Gastroesophageal sphincter (tissue), 4 donors: Measurements from ENCODE around the gene RILPL2. TPM values are rescaled to one million over a fixed set of nuclear protein-coding genes. Genes with fewer than 3 reads are reported as not detected.
"Not testable (repeated sequence)": the region's sequence is repeated elsewhere in the genome, so short reads cannot be mapped to it uniquely, and the experiment has no call there.

ENCODE experiments used
- ATAC-seq: fragments of 150-250 bp; one replicate; pipeline ENCODE4 v1.9.1; 2016; ENCODE audit warnings: mild to moderate bottlenecking, moderate library complexity
- H3K27ac ChIP-seq, 4 donors: fragments of 200-600 bp; sonication (generic) in 3 of 4; 1 replicate in 3 of 4; 2 replicates in 1 of 4; pipeline ENCODE4 v1.5.1; 2016 to 2019
- H3K27me3 ChIP-seq: fragments of 200-600 bp; sonication (generic); one replicate; pipeline ENCODE4 v1.5.1; 2019
- H3K36me3 ChIP-seq, 2 donors: fragments of 200-600 bp; sonication (generic); one replicate each; pipeline ENCODE4 v1.5.1; 2019; ENCODE audit warnings: control low read depth in 1 of 2
- H3K4me1 ChIP-seq, 3 donors: fragments of 200-600 bp; sonication (generic); 1 replicate in 2 of 3; 2 replicates in 1 of 3; pipeline ENCODE4 v1.5.1; 2016 to 2019; ENCODE audit warnings: control low read depth in 2 of 3
- H3K4me3 ChIP-seq, 2 donors: fragments of 200-600 bp; sonication (generic); one replicate each; pipeline ENCODE4 v1.5.1; 2019; ENCODE audit warnings: mild to moderate bottlenecking in 1 of 2, moderate library complexity in 1 of 2
- H3K9me3 ChIP-seq, 3 donors: fragments of 200-600 bp; sonication (generic); one replicate each; pipeline ENCODE4 v1.5.1; 2017 to 2019; ENCODE audit warnings: control low read depth in 2 of 3
- CTCF ChIP-seq, 4 experiments: fragments of 200-600 bp in 2 of 4; fragments of 450-650 bp in 2 of 4; sonication (generic) in 1 of 4; IDR thresholded peaks; one replicate each; pipeline ENCODE4 v1.5.1; 2017 to 2019; ENCODE audit warnings: antibody characterized with exemption in 4 of 4, mild to moderate bottlenecking in 2 of 4, moderate library complexity in 2 of 4
- EP300 ChIP-seq: sonication (generic); formaldehyde crosslinking; IDR thresholded peaks from one replicate; pipeline ENCODE4 v1.6.1; 2017; ENCODE audit warnings: antibody characterized with exemption, mild to moderate bottlenecking
- POLR2A ChIP-seq, 2 donors: fragments of 450-650 bp; IDR thresholded peaks; one replicate each; pipeline ENCODE4 v1.6.1; 2017; ENCODE audit warnings: antibody characterized with exemption in 2 of 2, mild to moderate bottlenecking in 2 of 2, moderate library complexity in 1 of 2
- POLR2AphosphoS5 ChIP-seq: sonication (generic); formaldehyde crosslinking; IDR thresholded peaks from one replicate; pipeline ENCODE4 v1.6.1; 2017; ENCODE audit warnings: antibody characterized with exemption
- WGBS, 2 donors: methylation state at CpG; one replicate each; pipeline ENCODE4 v1.1.5; 2018; ENCODE audit warnings: low coverage in 1 of 2; 5-methylcytosine and 5-hydroxymethylcytosine counted together
- total RNA-seq, 4 donors: library from RNA; depleted of rRNA; stranded (reverse); fragments of >200 nt; gene quantifications; one replicate each; pipeline ENCODE4 v1.1.0, GENCODE V29; 2016

RILPL2 gene
- total RNA-seq, 4 donors from 2014 or later: 6.2 to 9.2 (median 7.9) TPM

GRCh38 chr12:123472438-123472849 lies 36.0 kb upstream of the RILPL2 start:
- no peak for ATAC-seq
- no peak for TF ChIP-seq POLR2A (IDR thresholded peaks at IDR 0.05)
- no peak for TF ChIP-seq POLR2AphosphoS5
- TF ChIP-seq EP300: no peak
- no peak for TF ChIP-seq CTCF (IDR thresholded peaks at IDR 0.05)
- Histone ChIP-seq H3K4me3 (no peak overlapping the region), H3K9me3 (no peaks in the 10 kb centered on the region), H3K27ac (no peak overlapping the region), H3K27me3 (no peaks in the 10 kb centered on the region), H3K4me1 (peaks cover 0 to 24% (median 0%) of the 10 kb centered on the region in 3 donors), H3K36me3 (peaks cover 0 to 65% of the 10 kb centered on the region in 2 donors)
- 71% methylated on average over 5 of the region's 12 CpGs; no CpG with 5 or more reads in 1 of the 2 donors for WGBS, 2 donors

GRCh38 chr12:123471374-123472068 lies 35.0 kb upstream of the RILPL2 start:
- ATAC-seq: peak; percentile 28
- no peaks in the 10 kb centered on the region for H3K27me3 ChIP-seq
- H3K36me3 ChIP-seq: peaks cover 0 to 59% of the 10 kb centered on the region in 2 donors
- H3K27ac ChIP-seq: no peak overlapping the region
- H3K4me1 ChIP-seq: peaks cover 0 to 32% (median 0%) of the 10 kb centered on the region in 3 donors
- H3K4me3 ChIP-seq: no peak overlapping the region
- TF ChIP-seq EP300 (no peak), CTCF (IDR thresholded peaks at IDR 0.05) (no peak), POLR2A (IDR thresholded peaks at IDR 0.05) (no peak), POLR2AphosphoS5 (no peak)
- no peaks in the 10 kb centered on the region for H3K9me3 ChIP-seq
- WGBS, 2 donors: 63 to 79% methylated on average over 1 to 2 of the region's 8 CpGs

GRCh38 chr12:123469978-123470377 lies 33.5 kb upstream of the RILPL2 start:
- WGBS, 2 donors: 90 to 100% methylated on average over 2 of the region's 2 CpGs
- H3K27me3 ChIP-seq: no peaks in the 10 kb centered on the region
- H3K27ac ChIP-seq: no peak overlapping the region
- peaks cover 0 to 63% of the 10 kb centered on the region in 2 donors for H3K36me3 ChIP-seq
- peaks cover 0 to 35% (median 0%) of the 10 kb centered on the region in 3 donors for H3K4me1 ChIP-seq
- H3K9me3 ChIP-seq: no peaks in the 10 kb centered on the region
- no peak overlapping the region for H3K4me3 ChIP-seq
- TF ChIP-seq EP300 (no peak), POLR2A (IDR thresholded peaks at IDR 0.05) (no peak), POLR2AphosphoS5 (no peak), CTCF (IDR thresholded peaks at IDR 0.05) (no peak)
- ATAC-seq: no peak

- ATAC-seq: no peak
- TF ChIP-seq POLR2AphosphoS5: no peak
- TF ChIP-seq POLR2A (IDR thresholded peaks at IDR 0.05): no peak
- no peak for TF ChIP-seq CTCF (IDR thresholded peaks at IDR 0.05)
- no peak for TF ChIP-seq EP300
- 25% methylated on average over 1 of the region's 1 CpG; no CpG with 5 or more reads in 1 of the 2 donors for WGBS, 2 donors
- H3K9me3 ChIP-seq: no peaks in the 10 kb centered on the region
- no peaks in the 10 kb centered on the region for H3K27me3 ChIP-seq
- no peak overlapping the region for H3K4me3 ChIP-seq
- peaks cover 0 to 70% of the 10 kb centered on the region in 2 donors for H3K36me3 ChIP-seq
- peaks cover 0 to 24% (median 0%) of the 10 kb centered on the region in 3 donors for H3K4me1 ChIP-seq
- H3K27ac ChIP-seq: no peak overlapping the region
These were observed 32.3 kb upstream of the RILPL2 start for GRCh38 chr12:123468786-123469185.

GRCh38 chr12:123465084-123465483 lies 28.6 kb upstream of the RILPL2 start:
- Histone ChIP-seq H3K4me1 (peaks cover 0 to 19% (median 0%) of the 10 kb centered on the region in 3 donors), H3K4me3 (no peak overlapping the region), H3K27me3 (no peaks in the 10 kb centered on the region), H3K27ac (no peak overlapping the region), H3K36me3 (peaks cover 0 to 43% of the 10 kb centered on the region in 2 donors), H3K9me3 (no peaks in the 10 kb centered on the region)
- no peak for ATAC-seq
- TF ChIP-seq POLR2AphosphoS5 (no peak), CTCF (IDR thresholded peaks at IDR 0.05) (no peak), POLR2A (IDR thresholded peaks at IDR 0.05) (no peak), EP300 (no peak)
- WGBS, 2 donors: 89 to 92% methylated on average over 3 to 4 of the region's 4 CpGs

- ATAC-seq, H3K27me3 ChIP-seq, H3K9me3 ChIP-seq, H3K27ac ChIP-seq, H3K4me3 ChIP-seq: not testable (repeated sequence)
- 95 to 96% methylated on average over 7 to 8 of the region's 11 CpGs for WGBS, 2 donors
- peaks cover 0 to 36% of the 10 kb centered on the region in 2 donors for H3K36me3 ChIP-seq
- peaks cover 0 to 33% (median 11%) of the 10 kb centered on the region in 3 donors for H3K4me1 ChIP-seq
These were observed 26.7 kb upstream of the RILPL2 start for GRCh38 chr12:123463174-123463573.
